ENCODE measurements around the gene DENND10.
A peak's percentile ranks its signal among the peaks of the same experiment; 100 is the strongest.
"Not testable (repeated sequence)": the region's sequence is repeated elsewhere in the genome, so short reads cannot be mapped to it uniquely, and the experiment has no call there.

DENND10 gene

DNA sequence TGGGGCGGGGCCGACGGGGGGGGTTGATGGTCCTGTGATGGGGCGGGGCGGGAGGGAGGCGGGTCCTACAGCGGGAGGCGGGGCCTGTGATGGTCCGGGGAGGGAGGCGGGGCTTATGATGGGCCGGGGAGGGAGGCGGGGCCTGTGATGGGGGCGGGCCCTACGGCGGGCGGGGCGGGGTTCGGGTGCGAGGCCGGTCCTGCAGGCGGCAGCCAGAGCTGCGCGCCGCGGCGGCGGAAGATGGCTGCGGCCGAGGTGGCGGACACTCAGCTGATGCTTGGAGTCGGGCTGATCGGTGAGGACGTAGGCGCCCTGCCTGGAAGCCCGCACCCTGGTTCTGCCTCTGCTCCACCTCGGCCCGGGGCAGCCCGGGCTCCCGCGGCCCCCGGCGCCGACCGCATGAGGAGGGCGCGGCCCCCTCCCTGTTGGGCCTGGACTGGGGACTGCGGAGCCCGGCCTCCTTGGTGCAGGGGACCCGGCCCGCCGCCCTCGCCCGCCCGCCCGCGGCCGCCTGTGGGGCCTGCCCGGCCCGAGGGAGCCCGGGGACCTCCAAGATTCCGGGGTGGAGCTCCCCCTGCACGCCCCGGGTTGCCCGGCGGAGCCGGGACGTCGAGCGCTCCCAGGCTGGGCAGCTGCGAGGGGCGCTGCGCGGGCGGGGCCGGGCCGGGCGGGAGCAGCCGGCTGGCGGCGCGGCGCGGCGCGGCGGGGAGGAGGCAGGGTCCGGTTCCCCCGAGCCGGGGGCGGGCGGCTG lies at the start of gene DENND10:
TSS of gene DENND10 (plus strand) at position 211 of the 751 bp plus-strand sequence. CDS start at position 241, 30 bp downstream.
- DNase-seq: peak; percentile 86

DNA sequence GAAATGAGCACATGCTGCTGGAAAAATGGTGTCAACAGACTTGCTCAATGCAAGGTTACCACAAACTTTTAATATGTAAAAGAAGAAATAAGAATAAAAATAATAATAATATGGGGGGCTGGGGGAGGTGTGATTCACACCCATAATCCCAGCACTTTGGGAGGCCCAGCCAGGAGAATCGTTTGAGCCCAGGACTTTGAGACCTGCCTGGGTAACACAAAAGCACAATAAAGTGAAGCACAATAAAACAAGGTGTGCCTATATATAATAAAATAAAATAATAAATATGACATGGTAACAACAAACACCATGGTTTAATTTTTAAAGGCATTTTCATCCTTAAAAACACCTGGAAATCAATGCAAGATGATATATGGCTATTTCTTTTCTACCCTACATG lies 48.4 kb upstream of the DENND10 start:
- no peak for DNase-seq

GRCh38 chr10:119058010-119058409 lies 45.9 kb upstream of the DENND10 start:
- no peak for DNase-seq

DNA sequence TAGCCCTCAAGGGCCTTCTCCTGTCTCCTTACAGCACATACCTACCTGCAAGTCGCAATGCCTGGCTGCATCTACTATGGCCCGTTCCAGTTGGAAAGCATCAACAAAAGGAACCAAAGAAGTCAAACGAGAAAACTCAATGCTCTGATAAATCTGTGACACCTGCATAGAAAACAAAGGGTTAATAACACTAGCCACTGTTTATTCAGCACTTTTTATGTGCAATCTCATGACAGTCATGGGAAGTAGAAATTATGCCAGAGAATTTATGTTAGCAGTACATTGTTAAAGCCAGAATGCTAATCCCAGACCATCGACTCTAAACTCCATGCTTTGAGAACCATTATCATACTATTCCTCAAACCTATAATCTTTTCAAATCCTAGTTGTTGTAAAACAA lies 44.4 kb upstream of the DENND10 start:
- no peak for DNase-seq

- DNase-seq: no peak
These were observed 43.8 kb upstream of the DENND10 start for GRCh38 chr10:119060107-119060506.

GRCh38 chr10:119061352-119061751 lies 42.6 kb upstream of the DENND10 start:
- DNase-seq: no peak

DNA sequence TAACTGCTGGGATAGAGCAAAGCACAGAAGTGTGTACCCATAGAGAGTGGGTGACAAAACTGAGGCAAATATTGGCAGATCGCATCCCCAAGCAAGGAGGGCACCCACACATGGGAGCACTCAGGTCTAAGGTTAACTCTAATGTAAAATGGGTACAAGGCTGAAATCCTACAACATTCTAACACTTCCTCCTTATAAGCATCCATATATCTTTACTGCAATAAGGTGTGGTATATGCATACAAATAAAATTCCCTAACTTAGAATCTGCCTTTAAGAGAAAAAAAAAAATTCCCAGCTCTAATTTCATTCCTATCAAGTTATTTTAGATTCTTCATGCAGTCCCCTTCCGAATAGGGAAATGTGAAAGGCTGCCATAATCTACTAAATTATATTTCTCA lies 42.0 kb upstream of the DENND10 start:
- no peak for DNase-seq

- no peak for DNase-seq
These were observed 33.3 kb upstream of the DENND10 start for GRCh38 chr10:119070395-119071165.

GRCh38 chr10:119073584-119073983 lies 30.3 kb upstream of the DENND10 start:
- no peak for DNase-seq

- no peak for DNase-seq
These were observed 25.3 kb upstream of the DENND10 start for GRCh38 chr10:119078422-119079179.

GRCh38 chr10:119079599-119080520 lies 24.1 kb upstream of the DENND10 start:
- DNase-seq: peak; percentile 79

DNA sequence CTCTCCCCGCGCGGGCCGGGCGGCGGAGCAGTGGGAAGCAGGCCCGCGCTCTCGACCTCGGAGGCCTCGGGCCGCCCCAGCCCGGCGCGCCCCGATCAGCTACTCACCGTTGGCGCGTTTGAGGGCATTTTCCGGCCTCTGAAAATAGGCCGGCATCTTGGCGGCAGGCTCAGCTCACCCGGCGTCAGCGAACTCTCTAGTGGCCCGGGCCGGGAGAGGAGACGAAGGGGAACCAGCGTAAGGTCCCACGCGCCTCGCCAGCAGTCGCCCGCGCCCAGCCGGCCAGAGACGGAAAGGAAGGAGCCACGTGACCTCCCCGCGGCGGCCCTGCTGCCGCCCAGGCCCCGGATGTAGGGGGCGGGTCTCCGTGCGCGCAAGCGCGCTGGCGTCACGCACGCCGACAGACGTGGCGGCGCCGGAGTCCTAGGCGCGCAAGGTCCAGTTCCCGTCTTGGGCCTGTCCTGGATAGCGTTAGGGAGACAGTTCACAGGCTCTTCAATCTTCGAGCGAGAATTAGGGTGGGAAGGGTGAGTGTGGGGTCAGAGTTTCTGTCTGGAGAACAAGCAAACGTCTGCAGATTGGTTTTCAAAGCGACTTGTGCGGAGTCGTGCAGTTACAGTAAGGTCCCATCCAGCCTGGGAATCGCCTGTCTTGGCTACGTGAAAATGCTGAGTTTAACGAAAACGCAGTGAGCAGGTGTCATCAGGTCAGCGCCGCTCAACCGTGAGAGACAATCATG lies 23.2 kb upstream of the DENND10 start, which contains the start of gene EIF3A:
TSS of gene EIF3A (minus strand) at position 297 of the 739 bp plus-strand sequence. CDS start at position 156, 141 bp downstream.
- DNase-seq: peak; percentile 98

GRCh38 chr10:119084896-119085295 lies 19.0 kb upstream of the DENND10 start:
- DNase-seq: no peak

GRCh38 chr10:119087271-119087882 lies 16.5 kb upstream of the DENND10 start:
- no peak for DNase-seq

- DNase-seq: peak; percentile 39
These were observed 13.7 kb upstream of the DENND10 start for GRCh38 chr10:119090026-119090795.

GRCh38 chr10:119090968-119091367 lies 12.9 kb upstream of the DENND10 start:
- DNase-seq: peak; percentile 98

DNA sequence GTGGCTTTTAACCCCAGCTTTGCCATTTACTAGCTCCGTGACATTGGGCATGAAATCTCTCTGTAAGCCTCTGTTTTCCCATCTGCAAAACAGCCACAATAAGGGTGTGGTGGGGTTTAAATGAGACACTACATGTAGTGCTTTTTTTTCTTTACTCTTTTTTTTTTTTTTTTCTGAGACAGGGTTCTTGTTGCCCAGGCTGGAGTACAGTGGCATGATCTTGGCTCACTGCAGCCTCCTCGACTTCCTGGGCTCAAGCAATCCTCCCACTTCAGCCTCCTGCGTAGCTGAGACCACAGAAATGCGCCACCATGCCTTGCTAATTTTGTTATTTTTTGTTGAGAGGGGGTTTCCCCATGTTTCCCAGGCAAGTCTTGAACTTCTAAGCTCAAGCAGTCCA lies 8.3 kb upstream of the DENND10 start:
- no peak for DNase-seq

DNA sequence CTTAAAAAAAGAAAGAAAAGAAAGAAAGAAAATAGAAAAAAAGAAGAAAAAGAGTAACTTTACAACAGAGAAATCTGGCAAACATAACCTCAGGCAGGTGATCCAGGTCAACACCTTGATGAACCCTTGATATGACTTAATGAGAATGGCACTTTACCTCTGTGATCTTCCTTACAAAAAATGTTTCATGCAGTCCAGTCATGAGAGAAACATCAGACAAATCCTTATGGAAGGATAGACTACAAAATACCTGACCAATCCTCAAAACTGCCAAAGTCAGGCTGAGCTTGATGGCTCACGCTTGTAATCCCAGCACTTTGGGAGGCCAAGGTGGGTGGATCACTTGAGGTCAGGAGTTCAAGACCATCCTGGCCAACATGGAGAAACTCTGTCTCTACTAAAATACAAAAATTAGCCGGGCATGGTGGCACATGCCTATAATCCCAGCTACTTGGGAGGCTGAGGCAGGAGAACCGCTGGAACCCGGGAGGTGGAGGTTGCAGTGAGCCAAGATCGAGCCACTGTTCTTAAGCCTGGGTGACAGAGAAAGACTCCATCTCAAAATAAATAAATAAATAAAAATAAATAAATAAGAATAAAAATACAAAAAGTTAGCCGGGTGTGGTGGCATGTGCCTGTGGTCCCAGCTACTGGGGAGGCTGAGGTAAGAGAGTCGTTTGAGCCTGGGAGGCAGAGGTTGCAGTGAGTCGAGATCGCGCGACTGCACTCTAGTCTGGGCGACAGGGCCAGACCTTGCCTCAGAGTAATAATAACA lies 7.1 kb upstream of the DENND10 start:
- not testable (repeated sequence) for DNase-seq

- DNase-seq: no peak
These were observed 5.3 kb upstream of the DENND10 start for GRCh38 chr10:119098576-119098975.
